Measurements from ENCODE around the gene TAS2R8. TPM values are rescaled to one million over a fixed set of nuclear protein-coding genes. Genes with fewer than 3 reads are reported as not detected.

TAS2R8 gene
- total RNA-seq, 4 donors from 2014 or later, result not detected

GRCh38 chr12:10759657-10760056 is 47.4 kb downstream of the TAS2R8 start:
- no peak for DNase-seq (ENCODE audit: low spot score in 2 of 2)
- no peak overlapping the region for H3K4me3 ChIP-seq
- no peaks in the 10 kb centered on the region for H3K36me3 ChIP-seq
- H3K4me1 ChIP-seq, result no peaks in the 10 kb centered on the region
- H3K27me3 ChIP-seq, result no peaks in the 10 kb centered on the region
- no peak overlapping the region for H3K27ac ChIP-seq
- H3K9me3 ChIP-seq, result peaks cover 0 to 21% (median 2%) of the 10 kb centered on the region in 4 donors
- TF ChIP-seq CTCF (IDR thresholded peaks at IDR 0.05) (no peak), POLR2A (IDR thresholded peaks at IDR 0.05) (no peak), EP300 (IDR thresholded peaks at IDR 0.05) (no peak)
- WGBS, 2 donors, result 42 to 50% methylated on average over 2 of the region's 2 CpGs

GRCh38 chr12:10756194-10756593 is 50.9 kb downstream of the TAS2R8 start:
- no peak for TF ChIP-seq CTCF (IDR thresholded peaks at IDR 0.05)
- no peak for TF ChIP-seq POLR2A (IDR thresholded peaks at IDR 0.05)
- TF ChIP-seq EP300 (IDR thresholded peaks at IDR 0.05), result no peak
- Histone ChIP-seq H3K27ac (no peak overlapping the region), H3K27me3 (no peaks in the 10 kb centered on the region), H3K9me3 (peaks cover 0 to 21% (median 2%) of the 10 kb centered on the region in 4 donors), H3K4me1 (no peaks in the 10 kb centered on the region), H3K36me3 (no peaks in the 10 kb centered on the region), H3K4me3 (no peak overlapping the region)
- 84 to 86% methylated on average over 4 of the region's 4 CpGs for WGBS, 2 donors
- no peak for DNase-seq (ENCODE audit: low spot score in 2 of 2)

Small RNA genes within 50 kb of the gene (small RNA-seq; reads per million reads assigned to genes)
- not detected for gene PRR4

Other genes with a start within 250 kb of the TAS2R8 start
- gene MAGOHB, start 193.7 kb downstream of the TAS2R8 start, total RNA-seq, result 10 to 100 TPM in 3 of 4 donors, 1 to 10 TPM in 1; 6.5 to 24.5 (median 17.1) TPM
- under 1 TPM in 1 of 4 donors, not detected in 3; 0.44 TPM for gene STYK1, start 133.2 kb downstream of the TAS2R8 start, total RNA-seq
- 100 to 1,000 TPM; 264 to 714 (median 382) TPM for gene YBX3, start 84.0 kb downstream of the TAS2R8 start, total RNA-seq
- gene TAS2R7, start 4.7 kb downstream of the TAS2R8 start, total RNA-seq, result 1 to 10 TPM in 1 of 4 donors, not detected in 3; 1.5 TPM
- not detected for gene TAS2R9, start 2.9 kb upstream of the TAS2R8 start, total RNA-seq
- gene TAS2R10, start 19.1 kb upstream of the TAS2R8 start, total RNA-seq, result 1 to 10 TPM in 2 of 4 donors, under 1 TPM in 1, not detected in 1; 0.59 to 1.7 (median 1.5) TPM
- 10 to 100 TPM in 1 of 4 donors, 1 to 10 TPM in 3; 2.2 to 11.4 (median 6.2) TPM for gene PRR4, start 42.2 kb upstream of the TAS2R8 start, total RNA-seq
- 10 to 100 TPM; 45.1 to 54.3 (median 52.4) TPM for gene PRH1, start 77.0 kb upstream of the TAS2R8 start, total RNA-seq
- gene TAS2R13, start 102.3 kb upstream of the TAS2R8 start, total RNA-seq, result 10 to 100 TPM in 1 of 4 donors, 1 to 10 TPM in 3; 1.8 to 11.6 (median 3.0) TPM
- gene PRH2, start 122.0 kb upstream of the TAS2R8 start, total RNA-seq, result 10 to 100 TPM in 1 of 4 donors, 1 to 10 TPM in 1, not detected in 2; 2.0 to 14.4 TPM
- 1 to 10 TPM; 2.0 to 6.3 (median 5.8) TPM for gene TAS2R14, start 132.0 kb upstream of the TAS2R8 start, total RNA-seq
- gene TAS2R50, start 179.6 kb upstream of the TAS2R8 start, total RNA-seq, result 1 to 10 TPM in 3 of 4 donors, under 1 TPM in 1; 0.84 to 5.1 (median 2.5) TPM
- 1 to 10 TPM; 1.4 to 8.4 (median 5.9) TPM for gene TAS2R20, start 191.0 kb upstream of the TAS2R8 start, total RNA-seq
- 10 to 100 TPM in 2 of 4 donors, 1 to 10 TPM in 2; 7.3 to 14.9 (median 9.9) TPM for gene TAS2R19, start 215.3 kb upstream of the TAS2R8 start, total RNA-seq
- 10 to 100 TPM; 10.3 to 17.3 (median 12.0) TPM for gene TAS2R31, start 224.1 kb upstream of the TAS2R8 start, total RNA-seq

All from tibial nerve (tissue), 4 donors.